ENCODE measurements around the gene ABLIM2.
A peak's percentile ranks its signal among the peaks of the same experiment; 100 is the strongest.

Gene ABLIM2

DNA sequence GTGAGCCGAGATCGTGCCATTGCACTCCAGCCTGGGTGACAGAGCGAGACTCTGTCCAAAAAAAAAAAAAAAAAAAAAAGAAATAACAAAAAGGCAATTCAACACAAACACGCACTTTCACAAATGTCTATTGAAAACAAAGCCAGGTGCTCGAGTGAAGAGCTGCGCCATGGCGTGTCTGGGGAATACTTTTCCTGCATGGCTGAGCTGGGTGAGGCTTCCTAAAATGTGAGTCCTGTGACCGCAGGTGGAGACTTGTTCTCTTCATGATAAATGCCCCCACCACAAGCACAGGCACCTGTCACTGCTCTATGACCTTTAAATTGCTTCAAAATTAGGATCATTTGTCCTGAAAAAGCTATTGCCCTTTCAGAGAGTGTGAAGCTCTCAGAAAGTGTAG is 4.0 kb upstream of the ABLIM2 start:
- no peak overlapping the region for H3K4me3 ChIP-seq (replicated peaks; ENCODE audit: insufficient read depth, low read length)
- no peak overlapping the region for H3K27ac ChIP-seq (replicated peaks)
- peaks cover 8% of the 10 kb centered on the region for H3K27me3 ChIP-seq (ENCODE audit: insufficient read depth, poor library complexity, severe bottlenecking)
- DNase-seq (ENCODE audit: low read depth in 1 of 2, low spot score in 1 of 2) = no peak
- TF ChIP-seq, protein P1, sequence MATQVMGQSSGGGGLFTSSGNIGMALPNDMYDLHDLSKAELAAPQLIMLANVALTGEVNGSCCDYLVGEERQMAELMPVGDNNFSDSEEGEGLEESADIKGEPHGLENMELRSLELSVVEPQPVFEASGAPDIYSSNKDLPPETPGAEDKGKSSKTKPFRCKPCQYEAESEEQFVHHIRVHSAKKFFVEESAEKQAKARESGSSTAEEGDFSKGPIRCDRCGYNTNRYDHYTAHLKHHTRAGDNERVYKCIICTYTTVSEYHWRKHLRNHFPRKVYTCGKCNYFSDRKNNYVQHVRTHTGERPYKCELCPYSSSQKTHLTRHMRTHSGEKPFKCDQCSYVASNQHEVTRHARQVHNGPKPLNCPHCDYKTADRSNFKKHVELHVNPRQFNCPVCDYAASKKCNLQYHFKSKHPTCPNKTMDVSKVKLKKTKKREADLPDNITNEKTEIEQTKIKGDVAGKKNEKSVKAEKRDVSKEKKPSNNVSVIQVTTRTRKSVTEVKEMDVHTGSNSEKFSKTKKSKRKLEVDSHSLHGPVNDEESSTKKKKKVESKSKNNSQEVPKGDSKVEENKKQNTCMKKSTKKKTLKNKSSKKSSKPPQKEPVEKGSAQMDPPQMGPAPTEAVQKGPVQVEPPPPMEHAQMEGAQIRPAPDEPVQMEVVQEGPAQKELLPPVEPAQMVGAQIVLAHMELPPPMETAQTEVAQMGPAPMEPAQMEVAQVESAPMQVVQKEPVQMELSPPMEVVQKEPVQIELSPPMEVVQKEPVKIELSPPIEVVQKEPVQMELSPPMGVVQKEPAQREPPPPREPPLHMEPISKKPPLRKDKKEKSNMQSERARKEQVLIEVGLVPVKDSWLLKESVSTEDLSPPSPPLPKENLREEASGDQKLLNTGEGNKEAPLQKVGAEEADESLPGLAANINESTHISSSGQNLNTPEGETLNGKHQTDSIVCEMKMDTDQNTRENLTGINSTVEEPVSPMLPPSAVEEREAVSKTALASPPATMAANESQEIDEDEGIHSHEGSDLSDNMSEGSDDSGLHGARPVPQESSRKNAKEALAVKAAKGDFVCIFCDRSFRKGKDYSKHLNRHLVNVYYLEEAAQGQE (IDR thresholded peaks at IDR 0.05; ENCODE audit: insufficient replicate concordance, low read depth) = no peak
- no peak for TF ChIP-seq POLR2AphosphoS5 (IDR thresholded peaks at IDR 0.05; ENCODE audit: low read depth)
- no peak for TF ChIP-seq GABPA (IDR thresholded peaks at IDR 0.05; ENCODE audit: low read depth)
- TF ChIP-seq SPI1 (IDR thresholded peaks at IDR 0.05; ENCODE audit: borderline replicate concordance, low read depth) = no peak
- TF ChIP-seq, protein P2, sequence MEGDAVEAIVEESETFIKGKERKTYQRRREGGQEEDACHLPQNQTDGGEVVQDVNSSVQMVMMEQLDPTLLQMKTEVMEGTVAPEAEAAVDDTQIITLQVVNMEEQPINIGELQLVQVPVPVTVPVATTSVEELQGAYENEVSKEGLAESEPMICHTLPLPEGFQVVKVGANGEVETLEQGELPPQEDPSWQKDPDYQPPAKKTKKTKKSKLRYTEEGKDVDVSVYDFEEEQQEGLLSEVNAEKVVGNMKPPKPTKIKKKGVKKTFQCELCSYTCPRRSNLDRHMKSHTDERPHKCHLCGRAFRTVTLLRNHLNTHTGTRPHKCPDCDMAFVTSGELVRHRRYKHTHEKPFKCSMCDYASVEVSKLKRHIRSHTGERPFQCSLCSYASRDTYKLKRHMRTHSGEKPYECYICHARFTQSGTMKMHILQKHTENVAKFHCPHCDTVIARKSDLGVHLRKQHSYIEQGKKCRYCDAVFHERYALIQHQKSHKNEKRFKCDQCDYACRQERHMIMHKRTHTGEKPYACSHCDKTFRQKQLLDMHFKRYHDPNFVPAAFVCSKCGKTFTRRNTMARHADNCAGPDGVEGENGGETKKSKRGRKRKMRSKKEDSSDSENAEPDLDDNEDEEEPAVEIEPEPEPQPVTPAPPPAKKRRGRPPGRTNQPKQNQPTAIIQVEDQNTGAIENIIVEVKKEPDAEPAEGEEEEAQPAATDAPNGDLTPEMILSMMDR (IDR thresholded peaks at IDR 0.05; ENCODE audit: insufficient read depth, low read length) = no peak

DNA sequence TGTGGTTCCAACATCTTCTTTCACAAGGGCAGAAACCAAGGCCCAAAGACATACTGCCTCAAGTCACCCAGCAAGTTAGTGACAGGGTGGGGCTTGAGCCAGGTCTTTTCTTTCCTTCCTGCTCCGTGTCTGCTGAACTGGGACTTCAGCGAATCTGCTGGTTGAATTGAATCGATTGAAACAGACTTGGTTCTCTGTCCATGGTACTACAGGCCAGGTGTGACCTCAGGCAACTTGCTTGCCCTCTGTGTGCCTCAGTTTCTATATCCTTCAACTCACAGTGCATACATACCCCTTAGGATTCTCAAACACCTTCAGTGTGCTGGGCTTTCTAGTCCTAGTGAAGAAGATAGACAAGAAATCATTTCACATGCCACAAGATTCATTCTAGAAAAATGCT is 2.0 kb upstream of the ABLIM2 start:
- no peak overlapping the region for H3K4me3 ChIP-seq (replicated peaks; ENCODE audit: insufficient read depth, low read length)
- H3K27ac ChIP-seq (replicated peaks) = no peak overlapping the region
- TF ChIP-seq SPI1 (IDR thresholded peaks at IDR 0.05; ENCODE audit: borderline replicate concordance, low read depth) = no peak
- no peak for TF ChIP-seq GABPA (IDR thresholded peaks at IDR 0.05; ENCODE audit: low read depth)
- no peak for TF ChIP-seq POLR2AphosphoS5 (IDR thresholded peaks at IDR 0.05; ENCODE audit: low read depth)
- TF ChIP-seq, protein P2 (IDR thresholded peaks at IDR 0.05; ENCODE audit: insufficient read depth, low read length) = no peak
- TF ChIP-seq, protein P1 (IDR thresholded peaks at IDR 0.05; ENCODE audit: insufficient replicate concordance, low read depth) = peak; percentile 85
- H3K27me3 ChIP-seq (ENCODE audit: insufficient read depth, poor library complexity, severe bottlenecking) = peaks cover 19% of the 10 kb centered on the region
- DNase-seq (ENCODE audit: low read depth in 1 of 2, low spot score in 1 of 2) = no peak

DNA sequence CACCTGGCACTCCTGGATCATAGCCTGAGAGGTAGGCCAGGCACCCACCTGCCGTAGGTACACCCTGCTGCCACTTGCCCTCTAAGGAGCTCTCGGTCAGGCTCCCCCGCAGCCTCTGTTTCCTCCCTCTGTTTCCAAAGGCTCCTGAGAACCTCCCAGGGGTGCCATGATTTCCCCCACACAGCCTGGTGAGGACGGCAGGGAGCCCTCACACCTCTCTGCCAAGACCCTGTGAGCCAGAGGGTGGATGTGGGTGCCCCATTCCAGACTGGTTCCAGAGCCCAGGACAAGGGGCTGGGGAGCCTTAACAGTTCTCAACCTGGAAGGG is 1.6 kb upstream of the ABLIM2 start:
- H3K27ac ChIP-seq (replicated peaks) = no peak overlapping the region
- peaks cover 19% of the 10 kb centered on the region for H3K27me3 ChIP-seq (ENCODE audit: insufficient read depth, poor library complexity, severe bottlenecking)
- TF ChIP-seq POLR2AphosphoS5 (IDR thresholded peaks at IDR 0.05; ENCODE audit: low read depth) (no peak), SPI1 (IDR thresholded peaks at IDR 0.05; ENCODE audit: borderline replicate concordance, low read depth) (no peak), GABPA (IDR thresholded peaks at IDR 0.05; ENCODE audit: low read depth) (no peak)
- TF ChIP-seq, protein P1 (IDR thresholded peaks at IDR 0.05; ENCODE audit: insufficient replicate concordance, low read depth) = no peak
- TF ChIP-seq, protein P2 (IDR thresholded peaks at IDR 0.05; ENCODE audit: insufficient read depth, low read length) = no peak
- DNase-seq (ENCODE audit: low read depth in 1 of 2, low spot score in 1 of 2) = no peak
- H3K4me3 ChIP-seq (replicated peaks; ENCODE audit: insufficient read depth, low read length) = no peak overlapping the region
